Mesothelial cell of epicardium (in vitro differentiated cells): ENCODE data around the gene ABCA7. TPM values are rescaled to one million over a fixed set of nuclear protein-coding genes. Genes with fewer than 3 reads are reported as not detected.

Source experiments
- DNase-seq, 2 experiments: peaks; one replicate each; pipeline ENCODE4 v3.0.0; 2021; ENCODE audit warnings: low spot score in 2 of 2; ENCODE audit not compliant: unreplicated experiment in 2 of 2
- H3K27ac Mint-ChIP-seq: 2 replicates; pipeline ENCODE4 v1.8.0; 2021; ENCODE audit warnings: mixed read lengths
- H3K27me3 Mint-ChIP-seq: 2 replicates; pipeline ENCODE4 v1.8.0; 2021; ENCODE audit warnings: low read depth, mixed read lengths
- H3K36me3 Mint-ChIP-seq: 2 replicates; pipeline ENCODE4 v1.8.0; 2021; ENCODE audit warnings: mixed read lengths
- H3K4me1 Mint-ChIP-seq: 2 replicates; pipeline ENCODE4 v1.8.0; 2021; ENCODE audit warnings: mixed read lengths
- H3K4me3 Mint-ChIP-seq: 2 replicates; pipeline ENCODE4 v1.8.0; 2021; ENCODE audit warnings: mild to moderate bottlenecking, moderate library complexity, mixed read lengths
- H3K9me3 Mint-ChIP-seq: 2 replicates; pipeline ENCODE4 v1.8.0; 2021; ENCODE audit warnings: mixed read lengths
- total RNA-seq: library from RNA; stranded (reverse); gene quantifications from 3 replicates; pipeline ENCODE4 v1.2.1, GENCODE V29; 2021
- TF ChIP-seq, protein P1 (sequence below): fragments of 200-600 bp; sonication (generic); IDR thresholded peaks from one replicate; pipeline ENCODE4 v1.5.0; 2021; ENCODE audit warnings: antibody characterized with exemption; ENCODE audit not compliant: unreplicated experiment

ABCA7 gene
- total RNA-seq, 1 donor from 2014 or later, result 22.5 TPM

GRCh38 chr19:1042689-1043511 lies 3.0 kb downstream of the ABCA7 start:
- no peaks in the 10 kb centered on the region for H3K27me3 Mint-ChIP-seq
- H3K9me3 Mint-ChIP-seq, result no peaks in the 10 kb centered on the region
- H3K27ac Mint-ChIP-seq, result no peak overlapping the region
- peaks cover 20% of the 10 kb centered on the region for H3K4me1 Mint-ChIP-seq
- peak overlapping the region; percentile 30 for H3K4me3 Mint-ChIP-seq
- DNase-seq, result no peak
- TF ChIP-seq, protein P1, sequence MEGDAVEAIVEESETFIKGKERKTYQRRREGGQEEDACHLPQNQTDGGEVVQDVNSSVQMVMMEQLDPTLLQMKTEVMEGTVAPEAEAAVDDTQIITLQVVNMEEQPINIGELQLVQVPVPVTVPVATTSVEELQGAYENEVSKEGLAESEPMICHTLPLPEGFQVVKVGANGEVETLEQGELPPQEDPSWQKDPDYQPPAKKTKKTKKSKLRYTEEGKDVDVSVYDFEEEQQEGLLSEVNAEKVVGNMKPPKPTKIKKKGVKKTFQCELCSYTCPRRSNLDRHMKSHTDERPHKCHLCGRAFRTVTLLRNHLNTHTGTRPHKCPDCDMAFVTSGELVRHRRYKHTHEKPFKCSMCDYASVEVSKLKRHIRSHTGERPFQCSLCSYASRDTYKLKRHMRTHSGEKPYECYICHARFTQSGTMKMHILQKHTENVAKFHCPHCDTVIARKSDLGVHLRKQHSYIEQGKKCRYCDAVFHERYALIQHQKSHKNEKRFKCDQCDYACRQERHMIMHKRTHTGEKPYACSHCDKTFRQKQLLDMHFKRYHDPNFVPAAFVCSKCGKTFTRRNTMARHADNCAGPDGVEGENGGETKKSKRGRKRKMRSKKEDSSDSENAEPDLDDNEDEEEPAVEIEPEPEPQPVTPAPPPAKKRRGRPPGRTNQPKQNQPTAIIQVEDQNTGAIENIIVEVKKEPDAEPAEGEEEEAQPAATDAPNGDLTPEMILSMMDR, result no peak
- H3K36me3 Mint-ChIP-seq, result peaks cover 3% of the 10 kb centered on the region

GRCh38 chr19:1045247-1045603 lies 5.3 kb downstream of the ABCA7 start:
- H3K4me1 Mint-ChIP-seq, result peaks cover 11% of the 10 kb centered on the region
- no peaks in the 10 kb centered on the region for H3K27me3 Mint-ChIP-seq
- no peak overlapping the region for H3K27ac Mint-ChIP-seq
- DNase-seq, result no peak
- no peaks in the 10 kb centered on the region for H3K9me3 Mint-ChIP-seq
- H3K36me3 Mint-ChIP-seq, result no peaks in the 10 kb centered on the region
- TF ChIP-seq, protein P1, result no peak
- no peak overlapping the region for H3K4me3 Mint-ChIP-seq

DNA sequence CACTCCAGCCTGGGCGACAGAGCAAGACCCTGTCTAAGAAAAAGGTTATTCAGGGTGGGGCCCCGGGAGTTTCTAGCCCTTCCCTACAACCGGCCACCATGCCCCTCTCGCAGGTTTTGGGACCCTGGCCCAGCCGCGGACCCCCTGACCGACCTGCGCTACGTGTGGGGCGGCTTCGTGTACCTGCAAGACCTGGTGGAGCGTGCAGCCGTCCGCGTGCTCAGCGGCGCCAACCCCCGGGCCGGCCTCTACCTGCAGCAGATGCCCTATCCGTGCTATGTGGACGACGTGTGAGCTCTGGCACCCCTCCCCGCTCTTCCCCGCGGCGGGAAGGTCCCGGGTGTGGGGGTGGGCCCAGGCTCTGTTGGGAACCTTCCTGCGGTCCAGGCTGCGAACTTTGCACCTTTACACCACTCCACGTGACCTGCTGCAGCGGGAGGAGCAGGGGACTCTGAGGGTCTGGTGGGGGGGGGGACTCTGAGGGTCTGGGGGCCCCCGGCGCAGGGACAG lies 6.3 kb downstream of the ABCA7 start:
- no peak overlapping the region for H3K4me3 Mint-ChIP-seq
- no peaks in the 10 kb centered on the region for H3K9me3 Mint-ChIP-seq
- peaks cover 5% of the 10 kb centered on the region for H3K4me1 Mint-ChIP-seq
- no peak for DNase-seq
- H3K27me3 Mint-ChIP-seq, result no peaks in the 10 kb centered on the region
- no peaks in the 10 kb centered on the region for H3K36me3 Mint-ChIP-seq
- TF ChIP-seq, protein P1, result no peak
- H3K27ac Mint-ChIP-seq, result no peak overlapping the region

DNA sequence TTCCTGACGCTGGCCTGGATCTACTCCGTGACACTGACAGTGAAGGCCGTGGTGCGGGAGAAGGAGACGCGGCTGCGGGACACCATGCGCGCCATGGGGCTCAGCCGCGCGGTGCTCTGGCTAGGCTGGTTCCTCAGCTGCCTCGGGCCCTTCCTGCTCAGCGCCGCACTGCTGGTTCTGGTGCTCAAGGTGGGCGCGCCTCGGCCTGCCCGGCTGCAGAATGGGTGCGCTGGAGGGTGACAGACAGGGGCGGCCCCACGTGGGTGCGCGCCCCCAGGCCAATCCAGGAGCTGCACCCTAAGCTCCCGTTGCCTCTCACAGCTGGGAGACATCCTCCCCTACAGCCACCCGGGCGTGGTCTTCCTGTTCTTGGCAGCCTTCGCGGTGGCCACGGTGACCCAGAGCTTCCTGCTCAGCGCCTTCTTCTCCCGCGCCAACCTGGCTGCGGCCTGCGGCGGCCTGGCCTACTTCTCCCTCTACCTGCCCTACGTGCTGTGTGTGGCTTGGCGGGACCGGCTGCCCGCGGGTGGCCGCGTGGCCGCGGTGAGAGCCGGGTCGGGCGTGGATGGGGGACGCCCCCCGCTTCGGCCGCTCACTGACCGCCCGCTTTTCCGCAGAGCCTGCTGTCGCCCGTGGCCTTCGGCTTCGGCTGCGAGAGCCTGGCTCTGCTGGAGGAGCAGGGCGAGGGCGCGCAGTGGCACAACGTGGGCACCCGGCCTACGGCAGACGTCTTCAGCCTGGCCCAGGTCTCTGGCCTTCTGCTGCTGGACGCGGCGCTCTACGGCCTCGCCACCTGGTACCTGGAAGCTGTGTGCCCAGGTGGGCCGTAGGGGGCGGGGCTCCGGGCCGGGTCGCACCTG lies 7.2 kb downstream of the ABCA7 start:
- TF ChIP-seq, protein P1, result no peak
- Mint-ChIP-seq H3K36me3 (no peaks in the 10 kb centered on the region), H3K4me3 (no peak overlapping the region), H3K4me1 (peaks cover 4% of the 10 kb centered on the region), H3K27me3 (no peaks in the 10 kb centered on the region), H3K27ac (no peak overlapping the region), H3K9me3 (no peaks in the 10 kb centered on the region)
- no peak for DNase-seq

DNA sequence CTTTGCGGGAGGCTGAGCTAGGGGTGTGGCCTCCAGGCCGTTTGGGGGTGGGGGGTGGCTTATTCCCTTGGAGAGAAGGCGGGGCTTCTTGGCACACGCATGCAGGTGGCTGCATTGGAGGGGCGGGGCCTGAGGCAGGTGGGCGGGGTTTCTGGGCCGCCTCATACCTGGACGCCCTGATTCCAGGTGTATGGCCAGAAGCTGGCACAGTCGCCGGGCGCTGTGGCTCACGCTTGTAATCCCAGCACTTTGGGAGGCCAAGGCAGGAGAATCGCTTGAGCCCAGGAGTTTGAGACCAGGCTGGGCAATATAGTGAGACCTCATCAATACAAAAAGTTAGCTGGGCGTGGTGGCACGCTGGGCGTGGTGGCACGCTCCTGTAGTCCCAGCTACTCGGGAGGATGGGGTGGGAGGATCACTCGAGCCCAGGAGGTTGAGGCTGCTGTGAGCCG lies 7.8 kb downstream of the ABCA7 start:
- H3K9me3 Mint-ChIP-seq, result no peaks in the 10 kb centered on the region
- TF ChIP-seq, protein P1, result no peak

More for the DNA sequence above, 7.8 kb downstream of the ABCA7 start:
- no peak overlapping the region for H3K4me3 Mint-ChIP-seq
- H3K27me3 Mint-ChIP-seq, result no peaks in the 10 kb centered on the region
- peaks cover under 1% of the 10 kb centered on the region for H3K4me1 Mint-ChIP-seq
- no peak overlapping the region for H3K27ac Mint-ChIP-seq
- H3K36me3 Mint-ChIP-seq, result no peaks in the 10 kb centered on the region
- DNase-seq, result no peak
